ENCODE measurements around the gene CNGB1. TPM values are rescaled to one million over a fixed set of nuclear protein-coding genes. Genes with fewer than 3 reads are reported as not detected.

Gene CNGB1
- total RNA-seq, 1 experiment from 2014 or later: not detected

DNA sequence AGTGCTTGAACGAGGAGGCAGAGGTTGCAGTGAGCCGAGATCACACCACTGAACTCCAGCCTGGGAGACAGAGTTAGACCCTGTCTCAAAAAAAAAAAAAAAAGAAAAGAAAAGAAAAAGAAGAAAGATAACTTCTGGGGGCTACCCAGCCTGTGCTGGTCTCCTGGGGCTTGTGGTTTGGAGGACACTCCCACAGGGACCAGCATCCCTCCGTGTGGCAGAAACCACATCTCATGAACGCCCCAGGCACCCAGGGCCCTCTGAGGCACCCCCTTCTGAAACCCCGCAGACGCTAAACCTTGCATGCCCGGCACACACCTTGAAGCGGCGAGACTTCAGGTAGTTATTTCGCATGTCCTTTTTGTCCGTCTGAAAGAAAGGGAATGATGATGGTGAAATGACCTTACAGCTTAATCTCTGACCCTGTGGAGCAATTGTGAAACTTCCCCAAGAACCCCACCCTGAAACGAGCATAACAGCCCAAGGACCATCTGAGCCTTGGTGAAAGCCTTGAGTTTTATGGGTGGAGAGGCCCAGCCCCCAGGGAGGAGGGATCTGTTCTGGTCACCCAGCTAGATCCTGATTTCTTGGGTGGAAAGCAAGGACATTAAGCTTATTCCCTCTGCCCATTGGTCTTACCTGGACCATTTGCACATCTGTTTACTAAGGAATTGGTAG, 55.0 kb downstream of the CNGB1 start:
- no peak for DNase-seq (ENCODE audit: unreplicated experiment)
- Mint-ChIP-seq H3K9me3 (ENCODE audit: unreplicated experiment) (no peaks in the 10 kb centered on the region), H3K27ac (ENCODE audit: low read depth, unreplicated experiment) (no peak overlapping the region), H3K4me1 (ENCODE audit: insufficient read depth, unreplicated experiment) (peaks cover 30% of the 10 kb centered on the region), H3K27me3 (ENCODE audit: insufficient read depth, unreplicated experiment) (no peaks in the 10 kb centered on the region), H3K4me3 (ENCODE audit: unreplicated experiment) (no peak overlapping the region), H3K36me3 (ENCODE audit: insufficient read depth, unreplicated experiment) (peaks cover 1% of the 10 kb centered on the region)
- POLR2A ChIA-PET: interaction anchor here (1.4 to 1.9 kb wide), 2 partner anchors 84 to 181 kb away, joined by 3 to 4 read pairs; partner anchors contain the start of genes KATNB1 and ZNF319
- CTCF ChIA-PET: interaction anchor here (0.6 to 1.8 kb wide), 5 partner anchors 9 to 379 kb away, joined by 3 to 4 read pairs (median 3); partner anchors contain the start of gene CCDC102A
- intact Hi-C loops (cut with micrococcal nuclease): no loop called here
- BruUV-seq (replicated peaks): no TSS peak
- no peak for TF ChIP-seq CTCF (IDR thresholded peaks at IDR 0.05; ENCODE audit: unreplicated experiment)

GRCh38 chr16:57915267-57915666, 55.7 kb downstream of the CNGB1 start:
- Mint-ChIP-seq H3K4me1 (ENCODE audit: insufficient read depth, unreplicated experiment) (peaks cover 29% of the 10 kb centered on the region), H3K27ac (ENCODE audit: low read depth, unreplicated experiment) (peak overlapping the region; percentile 73), H3K9me3 (ENCODE audit: unreplicated experiment) (no peaks in the 10 kb centered on the region), H3K36me3 (ENCODE audit: insufficient read depth, unreplicated experiment) (no peaks in the 10 kb centered on the region), H3K4me3 (ENCODE audit: unreplicated experiment) (no peak overlapping the region), H3K27me3 (ENCODE audit: insufficient read depth, unreplicated experiment) (no peaks in the 10 kb centered on the region)
- BruUV-seq (replicated peaks): no TSS peak
- ChIA-PET CTCF (interaction anchor here (1.2 to 1.8 kb wide), 3 partner anchors 10 to 379 kb away, joined by 3 to 4 read pairs (median 3); partner anchors contain the start of gene CCDC102A), POLR2A (interaction anchor here (1.4 to 1.9 kb wide), 2 partner anchors 85 to 180 kb away, joined by 3 to 4 read pairs; partner anchors contain the start of genes KATNB1 and ZNF319)
- intact Hi-C loops (cut with micrococcal nuclease): no loop called here
- no peak for DNase-seq (ENCODE audit: unreplicated experiment)
- no peak for TF ChIP-seq CTCF (IDR thresholded peaks at IDR 0.05; ENCODE audit: unreplicated experiment)

DNA sequence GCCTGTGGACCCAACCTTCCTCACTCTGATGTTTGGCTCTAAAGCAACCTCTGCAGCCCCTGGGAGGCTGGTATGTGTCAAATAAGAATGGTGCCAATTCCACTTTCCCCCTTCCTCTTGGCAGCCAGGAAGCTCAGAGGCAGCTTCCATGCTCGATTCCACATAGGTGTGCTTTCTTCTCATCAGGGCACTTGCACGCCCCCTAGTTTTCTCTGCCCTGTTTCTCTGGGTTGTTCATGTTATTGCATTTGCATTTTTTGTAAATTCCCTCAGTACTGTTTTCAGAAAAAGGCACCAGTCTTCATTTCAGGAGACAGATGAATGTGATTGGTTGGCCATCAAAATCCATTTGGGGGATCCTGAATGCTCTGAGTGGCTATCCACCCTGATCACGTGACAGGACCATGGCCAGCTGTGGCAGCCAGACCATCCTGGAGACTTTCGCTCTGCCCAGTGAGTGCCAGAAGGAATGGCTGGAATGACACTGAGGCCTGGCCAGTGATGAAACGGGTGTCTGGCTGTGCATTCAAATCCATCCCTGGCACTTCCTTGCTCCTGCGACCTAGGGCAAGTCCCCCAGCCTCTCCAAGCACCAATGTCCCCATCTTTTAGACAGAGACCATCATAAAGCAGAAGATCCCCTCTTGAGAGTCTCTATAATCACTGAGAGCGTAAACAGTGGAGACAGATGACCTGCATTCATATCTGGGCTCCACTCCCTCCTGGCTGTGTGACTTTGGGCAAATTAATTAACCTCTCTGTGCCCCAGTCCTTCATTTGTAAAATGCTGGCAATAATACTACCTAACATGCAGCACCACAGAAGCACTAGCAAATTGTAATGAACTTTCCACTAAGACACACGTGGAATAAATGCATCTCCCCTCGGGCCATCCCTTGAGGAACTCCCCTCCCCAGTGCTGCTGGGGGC, 56.4 kb downstream of the CNGB1 start:
- ChIA-PET POLR2A (interaction anchor here (1.0 to 1.4 kb wide), 2 partner anchors 86 to 179 kb away, joined by 3 read pairs; partner anchors contain the start of genes KATNB1 and ZNF319), CTCF (interaction anchor here (0.7 to 1.8 kb wide), 3 partner anchors 9 to 21 kb away, joined by 3 to 4 read pairs (median 4); no protein-coding TSS in a partner anchor)
- Mint-ChIP-seq H3K27ac (ENCODE audit: low read depth, unreplicated experiment) (peak overlapping the region; percentile 73), H3K4me3 (ENCODE audit: unreplicated experiment) (no peak overlapping the region), H3K4me1 (ENCODE audit: insufficient read depth, unreplicated experiment) (peaks cover 29% of the 10 kb centered on the region), H3K27me3 (ENCODE audit: insufficient read depth, unreplicated experiment) (no peaks in the 10 kb centered on the region), H3K9me3 (ENCODE audit: unreplicated experiment) (no peaks in the 10 kb centered on the region), H3K36me3 (ENCODE audit: insufficient read depth, unreplicated experiment) (no peaks in the 10 kb centered on the region)
- BruUV-seq (replicated peaks): no TSS peak
- intact Hi-C loops (cut with micrococcal nuclease): no loop called here
- TF ChIP-seq CTCF (IDR thresholded peaks at IDR 0.05; ENCODE audit: unreplicated experiment): no peak
- DNase-seq (ENCODE audit: unreplicated experiment): no peak

Data from MCF 10A (cell line).